SK-N-SH (cell line): ENCODE data around the gene TNFRSF19. TPM values are rescaled to one million over a fixed set of nuclear protein-coding genes. Genes with fewer than 3 reads are reported as not detected.

Experiments used
- CTCF ChIA-PET: fragments of 300-600, 350-600 bp; formaldehyde crosslinking; extraction: SDS; loops from one replicate; lab custom pipeline; 2021; lab: Yijun Ruan, JAX
- POLR2A ChIA-PET: fragments of 350-600 bp; sonication (Branson Sonifier 250); formaldehyde crosslinking; extraction: SDS; loops from one replicate; lab custom pipeline; 2020; ENCODE audit warnings: antibody characterized with exemption, inconsistent platforms; lab: Yijun Ruan, JAX
- DNase-seq: peaks from one replicate; pipeline ENCODE4 v3.0.0; 2012
- H2AFZ ChIP-seq: fragments of 200-600 bp; sonication (generic); 2 replicates; pipeline ENCODE4 v1.8.1; 2016; ENCODE audit warnings: antibody characterized with exemption, mild to moderate bottlenecking, low read depth
- H3F3A ChIP-seq: fragments of 200-600 bp; sonication (generic); replicated peaks from 2 replicates; pipeline ENCODE3; 2016; ENCODE audit warnings: antibody characterized with exemption, mild to moderate bottlenecking; ENCODE audit not compliant: insufficient read depth
- H3K27ac ChIP-seq, 2 experiments: fragments of 200-500 bp in 1 of 2; fragments of 200-600 bp in 1 of 2; sonication (Bioruptor generic) in 1 of 2; sonication (generic), shearing (Covaris generic) in 1 of 2; 2 replicates each; pipeline versions ENCODE4 v1.5.1 to v1.6.1; 2014 to 2016; ENCODE audit warnings: low read depth in 2 of 2, inconsistent platforms in 1 of 2, low read length in 1 of 2, mild to moderate bottlenecking in 1 of 2, mixed read lengths in 1 of 2
- H3K27me3 ChIP-seq: fragments of 200-600 bp; sonication (generic), shearing (Covaris generic); 2 replicates; pipeline ENCODE4 v1.6.1; 2016; ENCODE audit warnings: mixed run types; ENCODE audit not compliant: insufficient read depth
- H3K36me3 ChIP-seq, 2 experiments: fragments of 200-500 bp in 1 of 2; fragments of 200-600 bp in 1 of 2; sonication (Bioruptor generic) in 1 of 2; sonication (generic) in 1 of 2; replicated peaks in 1 of 2; 2 replicates each; pipeline versions ENCODE3 to v1.5.1; 2014 to 2016; ENCODE audit warnings: low read length in 1 of 2, mild to moderate bottlenecking in 1 of 2; ENCODE audit not compliant: insufficient read depth in 2 of 2, control insufficient read depth in 1 of 2
- H3K4me1 ChIP-seq, 2 experiments: fragments of 200-500 bp in 1 of 2; fragments of 200-600 bp in 1 of 2; sonication (Bioruptor generic) in 1 of 2; sonication (generic), shearing (Covaris generic) in 1 of 2; 2 replicates each; pipeline versions ENCODE4 v1.5.1 to v1.6.1; 2014 to 2016; ENCODE audit warnings: low read depth in 1 of 2, low read length in 1 of 2, mixed run types in 1 of 2; ENCODE audit not compliant: insufficient read depth in 2 of 2, control insufficient read depth in 1 of 2
- H3K4me2 ChIP-seq: fragments of 200-600 bp; sonication (generic), shearing (Covaris generic); 2 replicates; pipeline ENCODE4 v1.6.1; 2017; ENCODE audit warnings: mixed run types
- H3K4me3 ChIP-seq, 2 experiments: fragments of 200-500 bp in 1 of 2; fragments of 200-600 bp in 1 of 2; sonication (Bioruptor generic) in 1 of 2; sonication (generic), shearing (Covaris generic) in 1 of 2; 2 replicates each; pipeline versions ENCODE4 v1.5.1 to v1.8.1; 2014 to 2016; ENCODE audit warnings: low read depth in 2 of 2, inconsistent platforms in 1 of 2, low read length in 1 of 2, mild to moderate bottlenecking in 1 of 2, mixed read lengths in 1 of 2, moderate library complexity in 1 of 2
- H3K79me2 ChIP-seq: fragments of 200-600 bp; sonication (generic); 2 replicates; pipeline ENCODE4 v1.8.1; 2017; ENCODE audit warnings: mild to moderate bottlenecking; ENCODE audit not compliant: insufficient read depth
- H3K9ac ChIP-seq: fragments of 200-600 bp; sonication (generic); 2 replicates; pipeline ENCODE4 v1.6.1; 2017; ENCODE audit warnings: mixed run types
- H3K9me2 ChIP-seq: fragments of 200-600 bp; sonication (generic); 2 replicates; pipeline ENCODE4 v1.6.1; 2017; ENCODE audit warnings: mixed run types
- H3K9me3 ChIP-seq: fragments of 200-600 bp; sonication (generic); 2 replicates; pipeline ENCODE4 v1.6.1; 2017; ENCODE audit warnings: mixed run types, mild to moderate bottlenecking, moderate library complexity
- H4K20me1 ChIP-seq: fragments of 200-600 bp; sonication (generic); 2 replicates; pipeline ENCODE4 v1.6.1; 2017; ENCODE audit warnings: mild to moderate bottlenecking, mixed run types; ENCODE audit not compliant: insufficient read depth
- CHD2 ChIP-seq: fragments of 150-350 bp; IDR thresholded peaks from 2 replicates; pipeline ENCODE4 v1.6.1; 2018; ENCODE audit warnings: low read length; ENCODE audit not compliant: partially characterized antibody
- CTCF ChIP-seq: fragments of 200-600 bp; sonication (generic); IDR thresholded peaks from 2 replicates; pipeline ENCODE4 v1.6.1; 2017; ENCODE audit warnings: antibody characterized with exemption, mild to moderate bottlenecking, moderate library complexity
- EP300 ChIP-seq, 2 experiments: IDR thresholded peaks; 2 replicates each; pipeline versions ENCODE4 v1.4.0 to v1.6.1; 2012; ENCODE audit warnings: borderline replicate concordance in 1 of 2, low read depth in 1 of 2, low read length in 1 of 2
- FOSL2 ChIP-seq: IDR thresholded peaks from 2 replicates; pipeline ENCODE4 v1.4.0; 2012; ENCODE audit warnings: low read depth, mild to moderate bottlenecking, moderate library complexity, borderline replicate concordance
- MEF2A ChIP-seq: IDR thresholded peaks from 2 replicates; pipeline ENCODE4 v1.4.0; 2012; ENCODE audit warnings: low read depth, borderline replicate concordance
- MXI1 ChIP-seq: IDR thresholded peaks from 2 replicates; pipeline ENCODE4 v1.6.1; 2012; ENCODE audit warnings: mild to moderate bottlenecking, low read depth, low read length, improper control_type of control experiment
- POLR2AphosphoS5 ChIP-seq: IDR thresholded peaks from 2 replicates; pipeline ENCODE4 v1.6.1; 2012; ENCODE audit warnings: low read depth, low read length
- RAD21 ChIP-seq: IDR thresholded peaks from 2 replicates; pipeline ENCODE4 v1.6.1; 2012; ENCODE audit warnings: mild to moderate bottlenecking, low read length
- RCOR1 ChIP-seq: fragments of 150-350 bp; IDR thresholded peaks from 2 replicates; pipeline ENCODE4 v1.6.1; 2017; ENCODE audit warnings: antibody characterized with exemption, low read length
- REST ChIP-seq: IDR thresholded peaks from 2 replicates; pipeline ENCODE4 v1.6.1; 2012; ENCODE audit warnings: mild to moderate bottlenecking, low read depth, low read length, moderate library complexity
- SIN3A ChIP-seq: IDR thresholded peaks from 2 replicates; pipeline ENCODE4 v1.6.1; 2012; ENCODE audit warnings: low read depth, mild to moderate bottlenecking, low read length, moderate library complexity, borderline replicate concordance
- SMC3 ChIP-seq: IDR thresholded peaks from 2 replicates; pipeline ENCODE4 v1.6.1; 2012; ENCODE audit warnings: low read depth, low read length, improper control_type of control experiment
- TAF1 ChIP-seq: IDR thresholded peaks from 2 replicates; pipeline ENCODE4 v1.6.1; 2012; ENCODE audit warnings: low read depth, mild to moderate bottlenecking, low read length, moderate library complexity, borderline replicate concordance
- TCF12 ChIP-seq: IDR thresholded peaks from 2 replicates; pipeline ENCODE4 v1.4.0; 2012
- USF2 ChIP-seq: fragments of 150-350 bp; IDR thresholded peaks from 2 replicates; pipeline ENCODE4 v1.6.1; 2017; ENCODE audit warnings: antibody characterized with exemption, low read length, low read depth, borderline replicate concordance
- YY1 ChIP-seq: IDR thresholded peaks from 2 replicates; pipeline ENCODE4 v1.4.0; 2012; ENCODE audit warnings: low read depth, mild to moderate bottlenecking
- WGBS: methylation state at CpG from one replicate; pipeline ENCODE4 v1.1.6; 2017; ENCODE audit warnings: low lambda C conversion rate; 5-methylcytosine and 5-hydroxymethylcytosine counted together
- polyA plus RNA-seq, 3 experiments: library from polyadenylated mRNA; depleted of rRNA; stranded (reverse); fragments of >200 nt; gene quantifications; 2 replicates each; pipeline ENCODE4 v1.2.3, GENCODE V29; 2012

Gene TNFRSF19
- polyA plus RNA-seq, 1 of the 3 experiments (the other 2 are of a cell fraction), result 4.6 TPM

GRCh38 chr13:23608138-23608537 lies 37.9 kb downstream of the TNFRSF19 start (continued):
- no peak for TF ChIP-seq REST
- no peak for TF ChIP-seq YY1
- TF ChIP-seq SIN3A, result no peak
- TF ChIP-seq SMC3, result no peak
- TF ChIP-seq MEF2A, result no peak
- TF ChIP-seq USF2, result no peak
- no peak for TF ChIP-seq TCF12
- no peak for TF ChIP-seq POLR2AphosphoS5
- no peak for TF ChIP-seq CTCF

GRCh38 chr13:23608701-23609413 lies 38.6 kb downstream of the TNFRSF19 start:
- peaks cover 13 to 23% of the 10 kb centered on the region in 2 experiments; a peak in 3 of 4 replicates for H3K4me1 ChIP-seq
- H3K79me2 ChIP-seq, result no peaks in the 10 kb centered on the region
- H3K36me3 ChIP-seq, result peaks cover 0 to 12% of the 10 kb centered on the region in 2 experiments
- no peaks in the 10 kb centered on the region for H3K9me2 ChIP-seq
- POLR2A ChIA-PET, result interaction anchor here (1.1 to 1.4 kb wide), 3 partner anchors 30 to 140 kb away, joined by 3 to 7 read pairs (median 3); no protein-coding TSS in a partner anchor
- H3K4me3 ChIP-seq, result no peak overlapping the region
- no peaks in the 10 kb centered on the region for H3K27me3 ChIP-seq
- H3K27ac ChIP-seq, result peak overlapping the region in 1 of 2 experiments; percentile 96; a peak in 2 of 4 replicates
- H3K9ac ChIP-seq, result no peak overlapping the region
- H4K20me1 ChIP-seq, result no peaks in the 10 kb centered on the region
- no peaks in the 10 kb centered on the region for H3K9me3 ChIP-seq
- no peak overlapping the region for H2AFZ ChIP-seq
- no peaks in the 10 kb centered on the region for H3F3A ChIP-seq
- 61% methylated on average over 13 of the region's 13 CpGs for WGBS
- DNase-seq, result peak; percentile 75
- peak; percentile 64; the same call in 1 of the 2 replicates for TF ChIP-seq RCOR1
- no peak for TF ChIP-seq FOSL2
- TF ChIP-seq RAD21, result peak; percentile 36
- peak; percentile 46 for TF ChIP-seq TCF12
- TF ChIP-seq MXI1, result peak; percentile 56; the same call in 1 of the 2 replicates
- no peak for TF ChIP-seq TAF1
- peak in 1 of 2 experiments; percentile 81; a peak in 2 of 4 replicates for TF ChIP-seq EP300 (IDR thresholded peaks at IDR 0.05; ENCODE audit: borderline replicate concordance in 1 of 2, low read depth in 1 of 2, low read length in 1 of 2)
- TF ChIP-seq CHD2, result peak; percentile 28
- H3K4me2 ChIP-seq, result 0 out of 2 replicates have a peak overlapping the region, but pooled peaks have one; percentile 12
- CTCF ChIA-PET, result interaction anchor here (0.9 to 1.5 kb wide), 4 partner anchors 30 to 264 kb away, joined by 3 to 4 read pairs (median 3); partner anchors contain the start of gene TNFRSF19
